Epidermal melanocyte (primary cell): ENCODE results near the gene CKB.
"Not testable (repeated sequence)": the region's sequence is repeated elsewhere in the genome, so short reads cannot be mapped to it uniquely, and the experiment has no call there.

Source experiments
- DNase-seq: peaks from one replicate; pipeline ENCODE4 v3.0.0; 2011; ENCODE audit warnings: low spot score; ENCODE audit not compliant: insufficient read length

CKB gene

GRCh38 chr14:103512180-103512579 lies 10.4 kb downstream of the CKB start:
- DNase-seq, result not testable (repeated sequence)

GRCh38 chr14:103510724-103511693 lies 11.6 kb downstream of the CKB start:
- no peak for DNase-seq

GRCh38 chr14:103509864-103510723 lies 12.5 kb downstream of the CKB start:
- DNase-seq, result no peak

- DNase-seq, result no peak
Observed at GRCh38 chr14:103508521-103509329, 13.9 kb downstream of the CKB start.

- DNase-seq, result no peak
Observed at GRCh38 chr14:103507751-103508150, 14.9 kb downstream of the CKB start.

- no peak for DNase-seq
Observed at GRCh38 chr14:103504991-103505565, 17.6 kb downstream of the CKB start.

GRCh38 chr14:103503296-103503695 lies 19.3 kb downstream of the CKB start:
- no peak for DNase-seq

- DNase-seq, result no peak
Observed at GRCh38 chr14:103502877-103503276, 19.8 kb downstream of the CKB start.

- DNase-seq, result no peak
Observed at GRCh38 chr14:103501921-103502669, 20.5 kb downstream of the CKB start.

GRCh38 chr14:103501041-103501870 lies 21.4 kb downstream of the CKB start:
- no peak for DNase-seq

- DNase-seq, result peak; percentile 68
Observed at GRCh38 chr14:103500148-103500990, 22.3 kb downstream of the CKB start.

GRCh38 chr14:103499709-103500108 lies 22.9 kb downstream of the CKB start:
- no peak for DNase-seq

- no peak for DNase-seq
Observed at GRCh38 chr14:103496776-103497175, 25.9 kb downstream of the CKB start.

- DNase-seq, result no peak
Observed at GRCh38 chr14:103495854-103496253, 26.8 kb downstream of the CKB start.

GRCh38 chr14:103492156-103492925 lies 30.3 kb downstream of the CKB start:
- DNase-seq, result no peak

- no peak for DNase-seq
Observed at GRCh38 chr14:103491691-103492090, 30.9 kb downstream of the CKB start.

- DNase-seq, result no peak
Observed at GRCh38 chr14:103489621-103490020, 33.0 kb downstream of the CKB start.

- DNase-seq, result no peak
Observed at GRCh38 chr14:103488960-103489359, 33.7 kb downstream of the CKB start.
